Ovary (tissue), 9 donors: ENCODE results near the gene DACT1. TPM values are rescaled to one million over a fixed set of nuclear protein-coding genes. Genes with fewer than 3 reads are reported as not detected.

Source experiments
- DNase-seq, 5 donors: peaks; one replicate each; pipeline ENCODE4 v3.0.0-alpha.2; 2019 to 2020
- H3K27ac ChIP-seq, 2 donors: fragments of 200-600 bp; one replicate each; pipeline versions ENCODE4 v1.5.1 to v1.8.0; 2019 to 2022
- H3K27me3 ChIP-seq: fragments of 200-600 bp; one replicate; pipeline ENCODE4 v1.8.0; 2022
- H3K36me3 ChIP-seq: fragments of 200-600 bp; sonication (generic); one replicate; pipeline ENCODE4 v1.5.1; 2019
- H3K4me1 ChIP-seq: one replicate; pipeline ENCODE4 v1.8.1; 2013; ENCODE audit warnings: mild to moderate bottlenecking, moderate library complexity; ENCODE audit not compliant: insufficient read depth
- H3K4me3 ChIP-seq: fragments of 200-600 bp; sonication (generic); one replicate; pipeline ENCODE4 v1.5.1; 2017
- H3K9me3 ChIP-seq, 2 donors: fragments of 200-600 bp in 1 of 2; sonication (generic) in 1 of 2; one replicate each; pipeline versions ENCODE4 v1.5.1 to v1.8.1; 2013 to 2019; ENCODE audit warnings: mild to moderate bottlenecking in 1 of 2, moderate library complexity in 1 of 2
- EP300 ChIP-seq: sonication (generic); formaldehyde crosslinking; IDR thresholded peaks from one replicate; pipeline ENCODE4 v1.6.1; 2017; ENCODE audit warnings: antibody characterized with exemption
- POLR2A ChIP-seq: fragments of 450-650 bp; IDR thresholded peaks from one replicate; pipeline ENCODE4 v1.6.1; 2017; ENCODE audit warnings: antibody characterized with exemption, mild to moderate bottlenecking, moderate library complexity
- WGBS, 3 donors: extraction: QIAGEN DNeasy Blood & Tissue Kit in 1 of 3; methylation state at CpG; one replicate each; pipeline versions ENCODE4 v1.1.5 to v1.1.7; 2013 to 2017; 5-methylcytosine and 5-hydroxymethylcytosine counted together
- intact Hi-C, 4 donors: fragments of 100-400 bp; cut with DNase I; formaldehyde crosslinking; loops; one replicate each; pipeline versions ENCODE4 v1.11.0 to v1.15.1; 2022 to 2023
- polyA plus RNA-seq, 2 donors: library from polyadenylated mRNA; stranded (reverse); fragments of 200-250 nt in 1 of 2; fragments of 350-450 nt in 1 of 2; fragmentation: Illumina TruSeq in 1 of 2; extraction: RNeasy Lipid Tissue Mini Kit (QIAGEN cat#74804) in 1 of 2; gene quantifications; one replicate each; pipeline ENCODE4 v1.2.3, GENCODE V29; 2013 to 2014
- total RNA-seq, 7 donors: library from RNA; depleted of rRNA in 2 of 7; stranded (reverse); fragments of >200 nt in 2 of 7; fragmentation: NEBNext Ultra II Directional in 3 of 7; extraction: Animal tissue kit (Norgen Biotek cat#: 25700) in 3 of 7; gene quantifications; one replicate each; pipeline versions ENCODE4 v1.1.0 to v1.2.4, GENCODE V29; 2016 to 2023
- TF ChIP-seq, protein P1 (sequence below), 3 donors: fragments of 450-650 bp in 2 of 3; fragments of 200-600 bp in 1 of 3; IDR thresholded peaks; one replicate each; pipeline versions ENCODE4 v1.5.1 to v1.8.0; 2016 to 2022; ENCODE audit warnings: antibody characterized with exemption in 3 of 3, mild to moderate bottlenecking in 1 of 3
- donor health status: DM: no; HTN: no; CAD: no; lungs with moderate emphysema.
- donor health status: DM: no; HTN: no; CAD: no.
- donor health status: Bipolar disorder and iron deficiency.
- donor health status: DM: yes; HTN: yes; CAD: no.
- donor health status: DM: no; HTN: no; CAD: no.
- donor health status: DM: yes; HTN: yes; CAD: no.

DACT1 gene
- total and polyA plus RNA-seq, 9 donors: 15.5 to 39.3 (median 22.7) TPM

DNA sequence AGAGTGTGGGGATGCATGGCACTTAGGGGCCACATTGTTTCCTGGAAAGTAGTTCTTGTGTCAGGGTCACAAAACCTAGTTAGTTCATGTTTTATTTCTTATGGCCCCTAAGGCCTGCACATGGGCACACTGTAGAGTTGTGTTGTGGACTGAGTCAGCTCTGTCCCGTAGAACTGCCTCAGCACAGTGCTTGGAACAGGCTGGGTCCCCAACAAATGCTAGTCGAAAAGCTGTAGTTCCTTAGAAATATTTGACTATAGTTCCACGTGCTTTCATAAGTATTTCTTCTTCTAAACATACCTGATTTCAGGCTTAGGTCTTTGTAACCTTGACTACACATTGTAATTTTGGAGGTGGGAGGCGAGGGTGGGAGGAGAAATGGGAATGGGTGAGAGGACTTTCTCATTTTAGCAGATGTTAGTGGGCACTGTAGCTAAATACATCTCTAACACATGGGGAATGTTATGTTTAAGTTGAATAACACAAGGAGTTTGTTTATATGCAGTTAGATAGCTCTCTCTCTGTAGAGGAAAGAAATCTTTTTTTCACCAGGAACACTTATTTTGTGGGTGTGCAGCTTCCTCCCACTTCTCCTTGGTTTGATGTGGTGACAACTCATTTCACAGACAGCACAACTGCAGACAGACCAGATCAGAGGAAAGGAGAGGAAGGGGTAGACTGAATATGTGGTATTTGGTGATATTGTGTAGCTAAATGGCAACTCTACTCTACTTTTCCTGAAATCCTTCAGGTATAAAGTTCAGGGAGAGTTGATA, 39.5 kb upstream of the DACT1 start:
- no peaks in the 10 kb centered on the region for H3K27me3 ChIP-seq
- H3K4me3 ChIP-seq: no peak overlapping the region
- H3K9me3 ChIP-seq: no peaks in the 10 kb centered on the region
- TF ChIP-seq POLR2A: no peak
- TF ChIP-seq, protein P1, sequence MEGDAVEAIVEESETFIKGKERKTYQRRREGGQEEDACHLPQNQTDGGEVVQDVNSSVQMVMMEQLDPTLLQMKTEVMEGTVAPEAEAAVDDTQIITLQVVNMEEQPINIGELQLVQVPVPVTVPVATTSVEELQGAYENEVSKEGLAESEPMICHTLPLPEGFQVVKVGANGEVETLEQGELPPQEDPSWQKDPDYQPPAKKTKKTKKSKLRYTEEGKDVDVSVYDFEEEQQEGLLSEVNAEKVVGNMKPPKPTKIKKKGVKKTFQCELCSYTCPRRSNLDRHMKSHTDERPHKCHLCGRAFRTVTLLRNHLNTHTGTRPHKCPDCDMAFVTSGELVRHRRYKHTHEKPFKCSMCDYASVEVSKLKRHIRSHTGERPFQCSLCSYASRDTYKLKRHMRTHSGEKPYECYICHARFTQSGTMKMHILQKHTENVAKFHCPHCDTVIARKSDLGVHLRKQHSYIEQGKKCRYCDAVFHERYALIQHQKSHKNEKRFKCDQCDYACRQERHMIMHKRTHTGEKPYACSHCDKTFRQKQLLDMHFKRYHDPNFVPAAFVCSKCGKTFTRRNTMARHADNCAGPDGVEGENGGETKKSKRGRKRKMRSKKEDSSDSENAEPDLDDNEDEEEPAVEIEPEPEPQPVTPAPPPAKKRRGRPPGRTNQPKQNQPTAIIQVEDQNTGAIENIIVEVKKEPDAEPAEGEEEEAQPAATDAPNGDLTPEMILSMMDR (IDR thresholded peaks at IDR 0.05): no peak
- TF ChIP-seq EP300: no peak
- H3K36me3 ChIP-seq: no peaks in the 10 kb centered on the region
- 28 to 52% (median 40%) methylated on average over 4 of the region's 4 CpGs for WGBS, 3 donors
- no peak for DNase-seq
- intact Hi-C loops: no loop called here
- no peaks in the 10 kb centered on the region for H3K4me1 ChIP-seq
- H3K27ac ChIP-seq: no peak overlapping the region

DNA sequence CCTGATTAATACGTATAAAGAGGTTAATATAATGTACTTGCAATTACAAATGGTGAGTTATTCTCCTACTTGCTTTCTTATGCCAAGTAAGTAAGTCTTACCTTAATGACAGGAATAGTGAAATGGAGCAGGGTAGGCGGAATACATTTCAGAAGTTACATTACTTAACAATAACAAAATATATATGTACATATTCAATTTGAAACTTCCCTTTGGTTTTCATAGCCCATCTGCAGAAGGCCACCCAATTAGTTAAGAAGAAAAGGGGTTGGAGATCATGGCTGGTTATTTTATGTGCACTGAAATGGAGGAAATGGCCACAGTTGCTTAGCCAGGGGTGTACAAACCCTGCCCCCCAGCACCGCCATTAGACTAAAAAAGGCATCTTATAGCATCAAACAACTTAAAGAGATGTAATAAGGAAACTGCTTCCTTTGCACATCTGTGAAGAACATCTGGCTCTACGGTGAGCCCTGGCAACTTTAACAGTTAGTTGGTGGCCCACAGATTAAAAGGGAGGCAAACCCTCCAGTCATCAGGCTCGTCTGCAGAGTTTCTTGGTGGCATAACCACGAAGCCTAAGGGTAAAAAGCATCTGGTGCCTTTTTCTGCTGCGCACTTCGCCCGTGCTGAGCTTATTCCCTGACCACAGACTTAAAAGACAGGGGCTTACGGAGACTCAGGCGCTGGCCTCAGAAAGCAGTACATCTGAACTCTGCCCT, 38.8 kb upstream of the DACT1 start:
- intact Hi-C loops: no loop called here
- no peak for TF ChIP-seq EP300
- TF ChIP-seq, protein P1 (IDR thresholded peaks at IDR 0.05): no peak
- no peak for TF ChIP-seq POLR2A
- Histone ChIP-seq H3K4me1 (no peaks in the 10 kb centered on the region), H3K36me3 (no peaks in the 10 kb centered on the region), H3K4me3 (no peak overlapping the region), H3K27me3 (no peaks in the 10 kb centered on the region), H3K9me3 (no peaks in the 10 kb centered on the region), H3K27ac (no peak overlapping the region)
- 89 to 92% (median 90%) methylated on average over 11 of the region's 11 CpGs for WGBS, 3 donors
- no peak for DNase-seq

DNA sequence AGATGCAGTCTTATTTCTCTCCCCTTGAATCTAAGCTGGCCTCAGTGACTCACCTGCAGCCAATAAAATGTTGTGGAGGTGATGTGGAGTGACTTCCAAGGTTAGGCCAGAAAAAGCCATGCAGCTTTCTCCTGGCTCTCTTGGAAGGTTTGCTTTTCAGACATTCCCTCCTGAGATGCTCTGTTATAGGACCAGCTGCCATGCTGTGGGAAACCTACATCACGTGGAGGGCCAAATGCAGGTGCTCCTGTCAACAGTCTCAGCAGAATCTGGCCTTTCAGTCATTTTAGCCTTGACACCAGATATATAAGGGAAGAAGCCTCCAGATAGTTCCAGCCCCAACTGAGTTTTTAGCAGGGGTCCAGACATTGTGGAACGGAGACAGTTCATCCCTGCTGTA, 38.1 kb upstream of the DACT1 start:
- H3K27me3 ChIP-seq: no peaks in the 10 kb centered on the region
- intact Hi-C loops: no loop called here
- 92 to 96% (median 95%) methylated on average over 2 of the region's 2 CpGs for WGBS, 3 donors
- DNase-seq: no peak
- no peaks in the 10 kb centered on the region for H3K36me3 ChIP-seq
- H3K27ac ChIP-seq: no peak overlapping the region
- H3K9me3 ChIP-seq: no peaks in the 10 kb centered on the region
- no peak overlapping the region for H3K4me3 ChIP-seq
- TF ChIP-seq EP300 (no peak), POLR2A (no peak)
- TF ChIP-seq, protein P1 (IDR thresholded peaks at IDR 0.05): no peak
- no peaks in the 10 kb centered on the region for H3K4me1 ChIP-seq

DNA sequence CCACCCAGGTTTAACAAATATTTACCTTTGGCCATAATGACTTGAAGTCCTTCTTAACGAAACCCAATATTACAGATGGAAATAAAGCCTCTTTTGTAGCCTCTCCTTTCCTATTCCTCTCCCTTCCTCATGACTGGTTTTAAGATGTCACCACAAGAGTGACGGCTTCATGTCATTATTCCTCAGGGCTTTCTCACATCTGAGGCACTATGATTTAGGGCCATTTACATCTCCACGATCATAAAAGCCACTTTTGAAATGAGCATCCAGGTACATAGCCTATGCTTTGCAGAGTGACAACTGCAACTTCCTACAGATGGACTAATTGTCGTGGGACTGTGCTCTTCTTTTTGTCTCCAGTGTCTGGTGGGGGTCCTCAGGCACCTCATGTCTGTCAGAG, 32.3 kb upstream of the DACT1 start:
- no peak for TF ChIP-seq EP300
- TF ChIP-seq, protein P1 (IDR thresholded peaks at IDR 0.05): no peak
- 86 to 91% (median 90%) methylated on average over 4 of the region's 4 CpGs for WGBS, 3 donors
- no peak for DNase-seq
- H3K4me1 ChIP-seq: no peaks in the 10 kb centered on the region
- no peak overlapping the region for H3K27ac ChIP-seq
- intact Hi-C loops: no loop called here
- H3K9me3 ChIP-seq: no peaks in the 10 kb centered on the region
- no peaks in the 10 kb centered on the region for H3K27me3 ChIP-seq
- no peak overlapping the region for H3K4me3 ChIP-seq
- H3K36me3 ChIP-seq: no peaks in the 10 kb centered on the region
